ENCODE measurements around the gene ZNFX1. TPM values are rescaled to one million over a fixed set of nuclear protein-coding genes. Genes with fewer than 3 reads are reported as not detected.
"Not testable (repeated sequence)": the region's sequence is repeated elsewhere in the genome, so short reads cannot be mapped to it uniquely, and the experiment has no call there.

ZNFX1 gene
- total and polyA plus RNA-seq, 11 donors = 6.4 to 55.8 (median 26.4) TPM

GRCh38 chr20:49219091-49219923 is 58.5 kb downstream of the ZNFX1 start, which contains the start of gene DDX27:
DDX27 (plus strand) TSS chr20:49219416; CDS start chr20:49219449, 33 bp downstream.
- peaks cover 0 to 32% (median 31%) of the 10 kb centered on the region in 9 donors for H3K36me3 ChIP-seq
- TF ChIP-seq POLR2A (IDR thresholded peaks at IDR 0.05) (peak in 1 of 2 donors; percentile 74), CTCF (IDR thresholded peaks at IDR 0.05) (no peak)
- H3K9me3 ChIP-seq = no peaks in the 10 kb centered on the region
- intact Hi-C loops (cut with DNase I) = loop anchor here in 2 of 10 donors (1.0 to 2.0 kb wide), 2 partner anchors 31 kb away; partner anchors contain the start of gene STAU1 (in 2 of the 2)
- H3K4me3 ChIP-seq = peak within 1 kb of the TSS; percentile 52 to 92 (median 82)
- peaks cover 0 to 29% (median 14%) of the 10 kb centered on the region in 12 donors for H3K4me1 ChIP-seq
- peak; percentile 97 to 98 (median 97) for DNase-seq
- H3K27ac ChIP-seq = peak within 1 kb of the TSS; percentile 74 to 98 (median 90)
- WGBS, 4 donors = 0% methylated on average over 33 to 46 of the region's 46 CpGs
- peak; percentile 94 to 99 (median 98) for ATAC-seq
- H3K27me3 ChIP-seq = no peaks in the 10 kb centered on the region

- ATAC-seq (peak in 2 of 4 donors; percentile 12 to 21), DNase-seq (peak in 3 of 5 donors; percentile 25 to 40 (median 25))
- H3K9me3 ChIP-seq, H3K27me3 ChIP-seq: not testable (repeated sequence)
- whole genome bisulfite sequencing, 4 donors = 57 to 63% (median 61%) methylated on average over 13 of the region's 13 CpGs
- Histone ChIP-seq H3K4me1 (peaks cover 0 to 29% (median 14%) of the 10 kb centered on the region in 12 donors), H3K36me3 (peaks cover 0 to 26% (median 25%) of the 10 kb centered on the region in 9 donors), H3K27ac (peak overlapping the region in 11 of 12 donors; percentile 37 to 98 (median 90)), H3K4me3 (peak overlapping the region in 10 of 12 donors; percentile 74 to 92 (median 84))
- intact Hi-C loops (cut with DNase I) = loop anchor here in 2 of 10 donors (1.0 to 2.0 kb wide), 2 partner anchors 30 kb away; partner anchors contain the start of gene STAU1 (in 2 of the 2)
These were observed 59.1 kb downstream of the ZNFX1 start for GRCh38 chr20:49218739-49219090.

- 17 to 21% (median 18%) methylated on average over 11 of the region's 11 CpGs for WGBS, 4 donors
- Histone ChIP-seq H3K36me3 (peaks cover 0 to 10% (median 9%) of the 10 kb centered on the region in 9 donors), H3K4me1 (peaks cover 0 to 29% (median 14%) of the 10 kb centered on the region in 12 donors), H3K4me3 (peak overlapping the region in 2 of 12 donors; percentile 23 to 25), H3K27me3 (no peaks in the 10 kb centered on the region), H3K27ac (no peak overlapping the region), H3K9me3 (no peaks in the 10 kb centered on the region)
- ATAC-seq (peak in 3 of 4 donors; percentile 56 to 62 (median 59)), DNase-seq (peak; percentile 90 to 95 (median 93))
- intact Hi-C loops (cut with DNase I) = loop anchor here (1.0 to 2.0 kb wide), 3 partner anchors 28 to 84 kb away; partner anchors contain the start of gene STAU1 (in 1 of the 10)
- TF ChIP-seq POLR2A (IDR thresholded peaks at IDR 0.05) (no peak), CTCF (IDR thresholded peaks at IDR 0.05) (peak; percentile 83 to 96 (median 92))
These were observed 60.8 kb downstream of the ZNFX1 start for GRCh38 chr20:49216991-49217578.

- TF ChIP-seq POLR2A (IDR thresholded peaks at IDR 0.05) (no peak), CTCF (IDR thresholded peaks at IDR 0.05) (no peak)
- ATAC-seq (no peak), DNase-seq (no peak)
- peaks cover 0 to 21% (median 8%) of the 10 kb centered on the region in 12 donors for H3K4me1 ChIP-seq
- H3K9me3 ChIP-seq = peaks cover 0 to 8% (median 2%) of the 10 kb centered on the region in 12 donors
- WGBS, 4 donors = 86 to 93% (median 88%) methylated on average over 3 of the region's 3 CpGs
- no peak overlapping the region for H3K4me3 ChIP-seq
- no peak overlapping the region for H3K27ac ChIP-seq
- intact Hi-C loops (cut with DNase I) = no loop called here
- no peaks in the 10 kb centered on the region for H3K36me3 ChIP-seq
- no peaks in the 10 kb centered on the region for H3K27me3 ChIP-seq
These were observed 62.6 kb downstream of the ZNFX1 start for GRCh38 chr20:49215232-49215631.

All from heart left ventricle (tissue), 16 donors.